RKO (cell line): ENCODE results near the gene RSU1.
"Not testable (repeated sequence)": the region's sequence is repeated elsewhere in the genome, so short reads cannot be mapped to it uniquely, and the experiment has no call there.

Experiments
- DNase-seq: peaks from one replicate; pipeline ENCODE4 v3.0.0-alpha.2; 2016; ENCODE audit warnings: low spot score

The RSU1 gene

DNA sequence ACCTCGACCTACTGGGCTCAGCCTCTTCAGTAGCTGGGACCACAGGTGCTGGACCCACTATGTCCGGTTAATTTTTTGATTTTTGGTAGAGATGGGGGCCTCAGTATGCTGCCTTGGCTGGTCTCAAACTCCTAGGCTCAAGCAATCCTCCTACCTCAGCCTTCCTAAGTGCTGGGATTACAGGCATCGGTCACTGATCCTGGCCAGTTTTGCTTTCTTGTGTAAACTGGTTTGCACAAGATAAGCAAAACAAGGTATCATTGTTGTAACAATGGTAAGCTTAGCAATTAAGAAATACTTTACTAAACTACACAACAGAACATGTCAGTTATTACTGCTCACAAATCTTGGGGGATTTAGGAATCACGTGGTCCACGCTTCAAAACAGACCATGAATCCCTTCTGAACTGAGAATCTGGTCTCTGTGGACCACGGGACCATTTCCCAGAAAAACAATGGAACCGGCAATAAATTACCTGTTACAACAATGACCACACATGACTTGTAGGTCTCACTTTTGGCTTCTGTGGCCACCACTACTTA, 36.8 kb downstream of the RSU1 start:
- DNase-seq, result no peak

DNA sequence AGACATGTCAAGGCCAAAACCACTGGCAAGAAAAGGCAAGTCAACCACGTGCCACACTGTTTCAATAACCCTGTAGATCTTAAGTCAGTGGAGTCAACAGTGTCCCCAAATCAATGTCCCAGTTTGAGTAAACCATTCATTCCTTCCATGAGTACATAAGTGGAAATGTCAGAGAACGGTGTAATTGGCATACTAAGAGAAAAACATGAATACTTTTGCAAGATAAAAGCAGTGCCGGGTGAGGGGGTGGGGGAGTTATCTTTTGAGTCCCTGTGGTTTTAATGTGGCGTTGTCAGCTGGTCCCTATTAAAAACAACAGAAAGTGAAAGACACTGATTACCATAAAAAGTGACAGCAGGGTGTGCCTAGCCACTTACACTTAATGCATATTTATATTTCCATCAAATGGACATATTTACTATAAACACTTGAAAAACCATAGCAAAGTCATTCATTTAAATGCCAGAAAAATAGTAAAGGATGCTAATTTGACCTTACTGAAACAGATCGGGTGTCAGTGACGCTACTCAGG, 37.8 kb downstream of the RSU1 start:
- DNase-seq, result no peak

DNA sequence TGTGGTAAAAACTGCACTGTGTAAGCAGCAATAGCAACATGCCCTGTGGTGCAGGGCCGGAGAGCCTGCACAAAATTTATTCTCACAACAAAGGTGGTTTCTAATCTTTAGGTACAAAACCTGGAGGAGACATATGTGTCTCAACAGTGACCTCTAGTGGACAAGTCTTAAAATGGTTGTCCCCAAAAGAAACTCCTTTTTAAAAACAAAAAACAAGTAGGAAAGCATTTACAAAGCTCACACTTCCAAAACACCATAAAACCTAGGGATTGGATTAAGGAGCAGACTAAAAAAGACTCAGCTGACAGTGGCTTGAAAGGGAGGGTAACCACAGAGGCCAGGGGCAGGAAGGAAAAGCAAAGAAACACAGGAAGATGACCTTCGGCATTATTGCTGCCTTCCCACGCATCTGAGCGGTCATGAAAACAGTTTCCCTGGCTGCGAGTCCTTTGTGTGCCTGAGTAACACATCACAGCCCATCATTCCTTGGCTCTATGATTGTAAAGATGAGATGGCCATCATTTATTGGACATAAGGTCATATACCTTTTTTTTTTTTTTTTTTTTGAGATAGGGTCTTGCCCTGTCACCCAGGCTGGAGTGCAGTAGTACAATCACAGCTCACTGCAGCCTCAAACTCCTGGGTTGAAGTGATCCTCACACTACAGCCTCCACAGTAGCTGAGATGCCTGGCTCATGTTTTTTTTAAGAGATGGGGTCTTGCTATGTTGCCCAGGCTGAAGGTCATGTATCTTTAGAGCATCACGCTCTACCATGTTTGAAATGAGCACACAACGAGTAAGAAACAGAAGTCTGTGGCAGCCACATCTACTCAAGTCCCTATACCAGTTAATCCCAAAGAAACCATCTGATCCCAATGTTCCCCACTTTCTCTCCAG, 39.5 kb downstream of the RSU1 start:
- DNase-seq, result peak; percentile 79

DNA sequence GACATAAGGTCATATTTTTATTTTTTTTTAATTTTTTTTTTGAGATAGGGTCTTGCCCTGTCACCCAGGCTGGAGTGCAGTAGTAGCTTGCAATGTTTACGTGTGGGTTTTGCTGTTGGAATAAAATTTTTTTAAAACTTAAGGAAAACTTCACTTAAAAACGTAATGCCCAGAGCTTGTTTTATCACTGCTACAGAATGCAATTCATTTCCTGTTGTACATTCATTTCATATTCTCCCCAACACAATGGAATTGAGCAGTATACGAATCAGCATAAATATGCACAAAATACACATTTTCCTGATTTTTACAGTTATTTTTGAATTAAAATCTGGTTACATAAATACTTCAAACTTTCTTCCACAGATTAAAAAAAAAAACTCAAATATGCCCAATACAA, 40.3 kb downstream of the RSU1 start:
- no peak for DNase-seq

DNA sequence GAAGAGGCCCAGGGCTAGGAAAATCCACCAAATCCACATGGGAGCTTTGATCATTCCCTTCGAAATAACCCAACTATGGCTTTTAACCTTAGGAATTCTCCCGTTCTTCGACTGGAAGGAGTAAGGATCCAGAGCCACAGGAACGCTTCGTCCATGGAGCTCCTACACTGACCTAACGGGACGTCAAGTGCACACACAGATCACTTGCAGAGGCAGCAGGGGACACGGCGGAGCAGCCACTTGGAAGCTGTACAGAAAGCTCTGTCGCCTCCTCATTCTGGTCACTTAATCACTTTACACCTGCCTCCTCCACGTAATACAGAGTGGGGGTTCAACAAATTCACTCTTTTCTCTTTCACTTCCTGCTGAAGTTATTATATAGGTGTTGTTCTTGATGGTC, 43.9 kb downstream of the RSU1 start:
- DNase-seq, result no peak

DNA sequence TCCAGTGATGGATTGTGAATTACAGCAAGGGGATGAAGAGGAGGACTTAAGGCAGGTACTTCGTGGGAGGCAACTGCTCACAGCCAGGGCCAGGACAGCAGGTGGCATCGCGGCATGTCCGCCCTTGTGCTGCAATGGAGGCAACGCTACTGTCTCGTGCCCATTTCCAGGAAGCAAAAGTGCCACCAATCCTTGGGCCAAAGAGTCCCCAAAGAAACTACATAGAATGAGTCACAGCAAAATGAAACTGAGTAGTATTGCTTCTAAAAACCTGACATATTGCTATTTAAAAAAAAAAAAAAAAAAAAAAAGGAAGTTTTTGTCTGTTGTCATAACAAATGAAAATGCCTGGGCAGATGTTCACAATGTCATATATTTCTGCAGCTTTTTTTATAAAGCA, 46.6 kb downstream of the RSU1 start:
- no peak for DNase-seq

DNA sequence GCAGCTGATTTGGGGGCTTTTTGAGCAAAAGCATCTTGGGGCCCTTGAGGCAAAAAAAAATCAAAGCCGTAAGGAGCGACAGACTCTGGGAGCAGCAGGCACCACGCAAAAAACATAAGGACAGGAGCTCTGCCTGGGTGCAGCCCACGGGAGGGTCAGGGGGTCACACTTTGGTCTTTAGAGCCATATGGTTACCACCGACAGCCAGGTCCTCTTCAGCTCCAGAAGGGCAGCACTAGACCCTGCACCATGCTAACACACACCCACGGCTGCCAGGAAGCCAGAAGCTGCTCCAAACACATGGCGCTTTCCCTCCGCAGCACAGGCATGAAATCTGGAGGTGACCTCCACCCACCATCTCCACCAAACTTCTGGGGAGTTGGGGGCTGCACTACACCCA, 47.1 kb downstream of the RSU1 start:
- DNase-seq, result no peak

DNA sequence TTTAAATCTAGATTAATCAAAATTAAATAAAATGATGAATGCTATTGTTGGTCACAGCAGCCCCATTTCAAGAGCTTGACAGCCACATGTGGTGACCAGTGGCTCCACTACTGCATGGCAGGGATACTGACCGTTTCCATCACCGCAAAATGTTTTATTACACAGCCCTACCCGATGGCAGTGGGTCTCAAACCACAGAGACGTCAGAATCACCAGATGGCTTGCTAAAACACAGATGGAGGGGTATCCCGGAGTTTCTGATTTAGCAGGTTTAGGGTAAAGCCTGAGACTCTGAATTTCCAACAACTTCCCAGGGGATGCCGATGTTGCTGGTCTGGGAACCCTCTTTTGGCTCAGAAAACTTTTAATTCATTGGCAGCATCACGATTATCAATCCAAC, 47.9 kb downstream of the RSU1 start:
- no peak for DNase-seq

DNA sequence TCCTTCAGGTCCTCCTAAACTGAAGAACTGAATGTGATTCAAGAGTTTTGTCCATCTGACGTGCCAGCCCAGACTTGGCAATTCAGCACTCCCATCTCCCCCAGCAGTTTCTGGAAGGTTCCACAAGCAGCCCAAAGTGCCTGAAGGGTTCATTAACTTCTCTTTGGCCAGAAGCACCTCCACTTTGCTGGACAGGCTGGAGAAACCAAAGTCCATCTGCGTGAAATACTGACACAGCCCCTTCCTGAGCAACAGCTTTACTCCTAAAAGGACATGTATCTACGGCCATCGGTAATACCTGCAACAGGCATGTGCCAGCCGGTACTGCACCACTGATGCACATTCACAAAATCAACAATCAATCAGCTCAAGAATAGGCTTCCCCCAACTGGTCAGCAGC, 48.5 kb downstream of the RSU1 start:
- no peak for DNase-seq

DNA sequence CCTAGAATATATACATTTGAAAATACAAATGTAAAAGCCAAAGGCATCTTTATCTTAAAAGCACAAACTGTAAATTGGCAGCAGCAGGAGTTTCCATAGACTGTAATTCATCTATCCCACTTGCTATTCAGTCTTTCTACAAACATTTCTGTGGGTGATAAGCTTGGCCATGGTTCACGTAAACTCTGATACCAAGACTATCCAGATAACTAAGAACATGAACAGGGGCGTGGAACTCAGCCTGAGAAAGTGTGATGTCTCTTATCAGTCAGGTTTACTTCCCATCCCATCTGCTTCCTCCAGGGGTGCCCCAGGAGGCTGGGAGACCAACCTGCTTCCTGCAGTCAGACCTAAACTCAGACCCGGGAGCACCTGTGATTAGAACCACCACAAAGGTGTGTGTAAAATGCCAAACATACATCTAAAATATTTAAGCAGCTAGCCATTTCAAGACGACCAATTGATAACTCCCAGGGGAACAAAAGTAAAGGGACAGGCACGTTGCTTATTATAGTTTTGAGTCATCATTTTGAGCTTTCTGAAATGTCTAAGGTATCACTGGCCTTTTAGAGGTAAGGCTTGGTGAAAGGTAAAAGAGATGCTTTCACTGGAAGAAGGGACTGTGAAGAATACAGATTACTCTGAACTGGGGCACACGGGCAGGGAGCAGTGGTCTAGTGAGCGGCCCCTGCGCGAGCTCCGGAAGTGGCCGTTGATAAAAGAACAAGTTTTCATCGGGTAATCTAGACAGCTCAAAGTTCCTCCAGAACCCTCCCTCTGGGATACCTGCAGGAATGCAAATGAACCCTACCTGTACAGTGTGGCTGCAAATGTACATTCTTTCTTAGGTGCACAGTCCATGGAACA, 51.5 kb downstream of the RSU1 start:
- DNase-seq, result no peak

DNA sequence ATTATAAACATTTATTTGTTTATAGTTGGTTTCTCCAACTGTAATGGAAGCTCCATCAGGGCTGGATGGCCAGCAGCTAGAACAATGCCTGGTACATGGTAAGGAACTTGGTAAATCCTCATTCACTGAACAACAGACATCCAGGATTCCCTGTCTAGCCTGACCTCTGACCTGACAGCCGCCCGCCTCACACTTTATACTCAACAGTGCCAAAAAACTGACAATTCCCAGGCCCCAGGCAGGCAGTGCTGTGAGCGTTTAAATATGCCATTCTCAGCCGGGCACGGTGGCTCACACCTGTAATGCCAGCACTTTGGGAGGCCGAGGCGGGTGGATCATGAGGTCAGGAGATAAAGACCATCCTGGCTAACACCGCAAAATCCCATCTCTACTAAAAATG, 55.9 kb downstream of the RSU1 start:
- no peak for DNase-seq

DNA sequence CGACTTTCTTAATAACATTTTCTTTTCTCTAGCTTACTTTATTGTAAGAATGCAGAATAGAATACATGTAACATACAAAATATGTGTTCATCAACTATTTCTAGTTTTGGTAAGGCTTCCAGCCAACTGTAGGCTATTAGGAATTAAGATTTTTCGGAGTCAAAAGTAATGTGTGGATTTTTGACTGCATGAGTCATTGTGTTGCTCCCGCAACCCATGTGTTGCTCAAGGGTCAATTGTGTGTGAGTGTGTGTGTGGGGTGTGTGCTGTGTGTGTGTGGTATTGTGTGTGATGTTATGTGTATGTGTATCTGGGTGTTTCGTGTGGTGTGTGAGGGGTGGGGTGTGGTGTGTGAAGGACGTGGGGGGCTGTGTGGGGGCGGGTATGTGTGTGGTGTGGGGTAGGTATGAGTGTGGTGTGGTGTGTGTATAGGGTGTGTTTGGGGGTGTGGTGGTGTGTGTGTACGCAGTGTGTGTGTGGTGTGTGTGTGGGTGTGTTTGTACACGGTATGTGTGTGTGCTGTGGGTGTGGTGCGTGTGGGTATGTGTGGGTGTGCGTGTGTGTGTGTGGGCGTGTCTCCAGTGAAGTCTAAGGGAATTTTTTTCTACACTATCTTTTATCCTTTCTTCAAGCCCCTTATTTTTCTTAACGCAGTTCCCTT, 60.5 kb downstream of the RSU1 start:
- DNase-seq, result no peak

DNA sequence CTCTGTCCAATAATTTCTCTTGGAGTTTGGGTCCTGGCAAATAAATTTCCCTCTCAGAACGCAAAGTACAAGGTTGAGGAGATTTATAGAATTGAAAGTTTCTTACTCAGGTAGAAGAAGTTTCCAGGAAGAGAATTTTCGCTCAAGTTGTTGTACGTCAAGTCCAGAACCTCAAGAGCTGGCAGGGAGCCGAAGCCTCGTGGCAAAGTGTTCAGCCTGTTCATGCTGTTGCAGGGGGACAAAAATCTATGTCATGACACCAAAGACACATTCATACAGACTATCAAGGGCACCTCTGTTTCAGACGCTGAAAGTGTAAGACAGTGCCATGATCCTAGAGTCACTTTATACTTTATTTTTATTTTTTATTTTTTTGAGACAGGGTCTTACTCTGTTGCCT, 62.5 kb downstream of the RSU1 start:
- DNase-seq, result no peak

DNA sequence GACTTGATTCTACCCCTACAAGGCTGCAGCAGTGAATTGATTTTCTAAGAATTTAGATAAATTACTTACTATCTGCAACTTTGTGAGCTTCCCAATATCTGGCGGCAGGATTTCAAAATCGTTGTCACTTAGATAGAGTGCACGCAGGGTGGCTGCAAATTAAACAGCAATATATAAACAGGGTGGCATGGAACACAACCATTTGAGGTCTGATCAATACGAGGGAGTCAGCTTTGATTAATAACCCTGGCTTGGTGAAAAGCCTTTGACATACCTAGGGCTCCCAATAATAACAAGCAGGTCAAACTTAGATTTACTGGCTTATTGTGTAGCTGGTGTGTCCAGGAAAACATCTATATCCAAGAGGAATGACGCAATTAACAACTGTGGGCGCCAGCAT, 64.4 kb downstream of the RSU1 start:
- not testable (repeated sequence) for DNase-seq

DNA sequence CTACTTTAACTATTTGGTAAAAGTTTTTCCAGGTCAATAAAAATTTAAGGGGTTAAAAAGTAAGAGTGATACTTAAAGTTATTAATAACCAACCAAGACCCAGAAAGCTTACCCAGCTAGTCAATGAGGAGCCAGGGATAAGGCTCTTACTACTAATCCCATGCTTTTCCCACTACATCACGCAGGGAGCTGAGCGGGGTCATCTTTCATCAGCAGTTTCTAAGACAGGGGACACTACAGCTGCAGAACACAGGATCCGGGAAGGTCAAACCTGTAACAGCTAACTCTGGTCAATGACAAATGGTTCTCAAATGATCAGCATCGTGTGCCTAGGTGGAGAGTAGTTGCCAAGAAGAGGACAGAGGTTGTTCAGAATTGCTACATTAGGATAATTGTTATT, 65.1 kb downstream of the RSU1 start:
- DNase-seq, result no peak

DNA sequence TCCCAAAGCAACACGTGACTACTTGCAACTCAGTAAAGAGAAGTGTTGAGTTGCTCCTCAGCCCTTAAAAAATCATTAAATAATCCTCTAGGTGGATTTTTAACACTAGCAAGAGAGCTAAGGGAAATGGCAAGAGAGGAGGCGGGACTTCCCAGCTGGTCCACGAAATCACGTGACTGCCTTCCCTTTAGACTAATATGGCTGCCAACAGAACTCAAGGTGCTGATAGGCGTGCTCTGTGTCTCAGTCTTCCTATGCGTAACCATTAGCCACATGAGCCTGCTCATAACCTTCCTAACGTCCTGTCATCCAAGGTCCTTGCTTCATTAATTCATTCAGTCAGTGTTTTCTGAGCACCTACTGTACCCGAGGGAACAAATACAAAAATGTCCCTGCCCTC, 66.0 kb downstream of the RSU1 start:
- no peak for DNase-seq

DNA sequence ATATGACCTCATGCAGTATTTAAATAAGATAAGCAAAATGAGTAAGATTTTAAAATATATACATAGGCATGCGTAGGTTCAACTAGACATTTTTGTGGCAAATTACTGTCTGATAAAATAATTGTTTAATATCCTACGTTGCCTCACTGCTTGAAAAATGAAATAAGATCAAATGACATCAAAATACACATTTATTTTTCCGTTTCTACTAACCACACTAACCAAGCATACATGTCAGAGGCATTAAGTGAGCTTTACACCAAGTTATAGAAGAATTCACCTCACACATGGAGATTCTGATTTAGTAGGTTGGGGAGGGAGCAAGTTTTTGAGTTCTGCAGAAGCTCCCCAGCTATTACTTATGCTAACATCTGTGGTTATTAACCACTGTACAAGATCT, 66.8 kb downstream of the RSU1 start:
- no peak for DNase-seq

DNA sequence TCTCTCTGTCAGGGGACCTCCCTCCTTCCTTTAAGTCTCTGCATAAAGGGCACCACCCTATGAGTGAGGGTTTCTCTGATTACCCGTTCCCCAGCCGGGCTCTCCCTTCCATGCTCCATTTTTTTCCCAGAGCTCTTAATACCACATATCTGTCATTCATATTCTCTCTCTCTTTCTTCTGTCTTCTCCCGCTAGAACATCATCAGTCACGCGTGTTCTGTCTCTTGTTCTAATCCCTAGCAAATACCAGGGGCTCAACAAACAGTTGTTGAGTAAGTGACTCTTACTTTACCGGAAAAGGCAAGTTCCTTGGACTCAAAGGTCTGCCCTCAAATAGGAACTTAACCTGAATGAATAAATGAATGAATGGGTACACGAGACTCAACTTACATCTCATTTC, 68.5 kb downstream of the RSU1 start:
- no peak for DNase-seq

DNA sequence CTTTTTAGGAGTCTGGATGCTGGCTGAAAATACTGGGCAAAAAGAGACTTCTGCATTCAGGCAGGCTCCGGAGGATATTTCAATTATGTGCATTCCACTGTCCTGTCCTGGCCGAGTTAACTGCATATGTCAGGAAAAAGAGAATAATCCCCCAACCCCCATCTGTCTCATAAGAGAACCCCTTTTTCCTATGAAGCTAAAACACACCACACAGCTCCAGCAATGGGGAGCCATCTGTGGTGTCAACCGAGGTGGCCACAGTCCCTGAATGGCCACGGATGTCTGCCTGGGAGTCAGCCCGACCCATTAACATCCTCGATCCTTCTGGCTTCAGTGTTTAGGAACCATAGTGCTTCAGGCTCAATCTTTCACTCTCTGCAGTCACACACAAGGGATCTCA, 70.4 kb downstream of the RSU1 start:
- DNase-seq, result no peak

DNA sequence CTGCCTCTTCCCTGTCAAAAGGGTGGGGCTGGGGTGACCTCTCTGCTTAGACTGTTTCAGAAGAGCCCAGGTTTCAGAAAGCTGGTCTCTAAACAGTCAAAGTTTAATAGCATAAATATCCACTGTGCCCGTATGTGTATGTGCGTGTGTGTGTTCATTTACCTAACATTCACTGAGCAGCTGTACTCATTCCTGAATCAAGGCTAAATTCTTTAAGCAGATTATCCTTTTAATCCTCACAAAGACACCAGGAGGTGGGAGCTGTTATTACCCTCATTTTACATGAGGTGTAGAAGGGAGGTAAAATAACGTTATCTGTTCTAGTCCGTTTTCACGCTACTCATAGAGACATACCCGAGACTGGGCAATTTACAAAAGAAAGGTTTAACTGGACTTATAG, 72.2 kb downstream of the RSU1 start:
- no peak for DNase-seq

DNA sequence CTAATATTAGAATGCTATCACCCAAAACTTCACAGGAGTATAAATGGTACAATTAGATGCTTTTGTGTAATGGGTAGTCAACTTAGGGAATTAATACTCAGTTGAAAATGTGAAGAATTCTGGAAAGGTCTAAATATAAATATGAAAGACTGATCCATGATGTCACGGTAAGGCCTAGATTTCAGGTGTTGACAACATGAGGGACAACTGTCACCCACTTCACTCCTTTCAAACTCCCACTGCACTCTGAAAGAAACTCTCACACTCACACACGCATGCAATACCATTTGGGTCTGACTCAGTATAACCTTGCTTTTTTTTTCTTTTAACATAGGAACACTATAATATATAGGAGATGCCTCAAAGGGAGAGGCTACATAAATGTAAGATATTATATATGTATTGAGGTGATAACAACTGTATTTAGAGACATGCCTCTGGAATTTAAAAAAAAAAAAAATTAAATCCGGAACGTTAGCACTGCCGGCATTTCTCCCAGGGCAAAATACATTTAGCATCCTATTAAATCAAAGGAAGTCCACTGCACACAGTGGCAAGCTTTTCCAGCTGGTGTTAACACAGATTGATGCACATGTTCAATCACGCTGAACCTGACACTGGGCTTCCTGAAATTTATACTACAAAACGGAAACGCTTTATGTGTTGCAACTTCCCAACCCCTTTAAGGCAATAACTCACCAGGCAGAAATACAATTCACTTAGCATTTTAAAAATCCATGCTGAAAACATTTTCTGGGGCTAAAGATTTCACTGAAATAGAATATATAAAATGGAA, 74.9 kb downstream of the RSU1 start:
- no peak for DNase-seq
